BJ (cell line): Measurements from ENCODE around the gene NAGS. TPM values are rescaled to one million over a fixed set of nuclear protein-coding genes. Genes with fewer than 3 reads are reported as not detected.

Experiments used
- CTCF ChIA-PET: fragments of 350-600 bp; formaldehyde crosslinking; extraction: SDS; loops from one replicate; lab custom pipeline; 2021; ENCODE audit warnings: antibody characterized with exemption, inconsistent platforms; lab: Yijun Ruan, JAX
- POLR2A ChIA-PET: fragments of 300-600 bp; sonication (Branson Sonifier 250); formaldehyde crosslinking; extraction: SDS; loops from one replicate; lab custom pipeline; 2021; ENCODE audit warnings: antibody characterized with exemption; lab: Charles Lee
- DNase-seq: peaks from one replicate; pipeline ENCODE4 v3.0.0-alpha.2; 2011; ENCODE audit warnings: low read depth
- H3K27me3 ChIP-seq: 2 replicates; pipeline ENCODE4 v1.6.0; 2011; ENCODE audit warnings: low read length; ENCODE audit not compliant: control insufficient read depth, insufficient read depth
- H3K36me3 ChIP-seq: 2 replicates; pipeline ENCODE4 v1.5.1; 2011; ENCODE audit warnings: low read length; ENCODE audit not compliant: control insufficient read depth, insufficient read depth
- H3K4me3 ChIP-seq: 2 replicates; pipeline ENCODE4 v1.5.1; 2011; ENCODE audit warnings: low read depth, mild to moderate bottlenecking, control low read depth, low read length
- polyA plus RNA-seq: library from polyadenylated mRNA; depleted of rRNA; stranded (reverse); fragments of >200 nt; gene quantifications from 2 replicates; pipeline ENCODE4 v1.2.3, GENCODE V29; 2011
- TF ChIP-seq, protein P1 (sequence below): IDR thresholded peaks from 2 replicates; pipeline ENCODE4 v1.5.1; 2011; ENCODE audit warnings: low read depth, mild to moderate bottlenecking, control low read depth, inconsistent platforms, low read length, moderate library complexity; ENCODE audit not compliant: insufficient read depth

The NAGS gene
- polyA plus RNA-seq, 1 experiment: 1.6 TPM

DNA sequence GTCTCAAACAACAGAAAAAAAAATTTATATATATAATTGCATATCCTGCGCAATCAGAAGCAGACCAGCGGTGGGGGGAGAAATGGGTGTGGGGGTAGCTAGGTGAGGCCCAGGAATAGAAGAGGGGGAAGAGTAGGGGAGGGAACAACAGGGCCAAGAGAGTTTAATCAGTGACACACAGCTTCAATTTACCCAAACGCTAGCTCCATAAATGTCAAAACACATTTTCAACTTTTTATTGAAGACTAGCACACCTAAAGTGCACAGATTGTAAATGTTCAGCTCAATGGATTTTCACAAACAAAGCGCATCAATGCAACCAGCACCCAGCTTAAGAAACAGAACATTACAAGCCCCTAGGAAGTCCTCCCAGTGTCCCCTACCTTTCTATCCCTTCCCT lies 24.8 kb upstream of the NAGS start:
- TF ChIP-seq, protein P1, sequence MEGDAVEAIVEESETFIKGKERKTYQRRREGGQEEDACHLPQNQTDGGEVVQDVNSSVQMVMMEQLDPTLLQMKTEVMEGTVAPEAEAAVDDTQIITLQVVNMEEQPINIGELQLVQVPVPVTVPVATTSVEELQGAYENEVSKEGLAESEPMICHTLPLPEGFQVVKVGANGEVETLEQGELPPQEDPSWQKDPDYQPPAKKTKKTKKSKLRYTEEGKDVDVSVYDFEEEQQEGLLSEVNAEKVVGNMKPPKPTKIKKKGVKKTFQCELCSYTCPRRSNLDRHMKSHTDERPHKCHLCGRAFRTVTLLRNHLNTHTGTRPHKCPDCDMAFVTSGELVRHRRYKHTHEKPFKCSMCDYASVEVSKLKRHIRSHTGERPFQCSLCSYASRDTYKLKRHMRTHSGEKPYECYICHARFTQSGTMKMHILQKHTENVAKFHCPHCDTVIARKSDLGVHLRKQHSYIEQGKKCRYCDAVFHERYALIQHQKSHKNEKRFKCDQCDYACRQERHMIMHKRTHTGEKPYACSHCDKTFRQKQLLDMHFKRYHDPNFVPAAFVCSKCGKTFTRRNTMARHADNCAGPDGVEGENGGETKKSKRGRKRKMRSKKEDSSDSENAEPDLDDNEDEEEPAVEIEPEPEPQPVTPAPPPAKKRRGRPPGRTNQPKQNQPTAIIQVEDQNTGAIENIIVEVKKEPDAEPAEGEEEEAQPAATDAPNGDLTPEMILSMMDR: no peak
- Histone ChIP-seq H3K36me3 (no peaks in the 10 kb centered on the region), H3K4me3 (no peak overlapping the region), H3K27me3 (peaks cover 26% of the 10 kb centered on the region)
- ChIA-PET POLR2A (no interaction called here), CTCF (interaction anchor here (0.6 to 1.9 kb wide), 4 partner anchors 10 to 35 kb away, joined by 3 to 8 read pairs (median 5); no protein-coding TSS in a partner anchor)
- no peak for DNase-seq

DNA sequence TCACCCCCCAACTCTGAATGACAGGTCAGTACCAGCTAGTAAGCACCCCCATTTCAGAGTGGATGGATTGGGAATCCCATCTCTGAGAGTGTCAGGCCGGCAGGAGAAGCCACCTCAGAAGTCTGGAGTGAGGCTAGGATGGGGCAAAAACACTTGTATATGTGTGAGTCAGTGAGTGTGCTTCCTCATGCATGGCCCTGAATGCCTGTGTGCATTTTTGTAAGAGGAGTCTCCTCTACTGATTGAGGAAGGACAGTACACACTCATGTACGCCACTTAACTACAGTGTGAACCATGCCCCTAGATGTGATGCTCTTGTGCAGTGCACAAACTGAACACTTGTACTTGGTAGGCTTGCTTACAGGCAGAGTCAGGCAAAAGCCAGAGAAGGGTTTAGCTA lies 22.3 kb upstream of the NAGS start:
- Histone ChIP-seq H3K4me3 (no peak overlapping the region), H3K27me3 (peaks cover 21% of the 10 kb centered on the region), H3K36me3 (no peaks in the 10 kb centered on the region)
- CTCF ChIA-PET: interaction anchor here (1.4 to 4.0 kb wide), 5 partner anchors 9 to 35 kb away, joined by 4 to 28 read pairs (median 7); no protein-coding TSS in a partner anchor
- DNase-seq: no peak
- TF ChIP-seq, protein P1: no peak
- POLR2A ChIA-PET: no interaction called here

DNA sequence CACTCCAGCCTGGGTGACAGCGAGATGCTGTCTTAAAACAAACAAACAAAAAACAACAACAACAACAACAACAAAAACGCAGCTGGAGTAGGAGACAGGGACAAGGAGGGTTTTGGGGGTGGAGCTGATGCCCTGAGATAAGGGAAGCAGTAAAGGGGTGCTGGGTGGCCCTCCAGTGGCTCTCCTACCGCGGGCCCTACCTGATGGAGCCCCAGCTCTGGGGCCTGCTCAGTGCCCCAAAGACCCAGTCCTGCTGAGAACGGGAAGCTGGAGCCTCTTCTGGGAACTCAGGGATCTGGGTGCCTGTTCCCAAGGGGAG lies 21.3 kb upstream of the NAGS start:
- Histone ChIP-seq H3K4me3 (no peak overlapping the region), H3K36me3 (no peaks in the 10 kb centered on the region), H3K27me3 (peaks cover 24% of the 10 kb centered on the region)
- no peak for DNase-seq
- ChIA-PET POLR2A (no interaction called here), CTCF (interaction anchor here (1.4 to 4.0 kb wide), 8 partner anchors 8 to 105 kb away, joined by 4 to 28 read pairs (median 6); no protein-coding TSS in a partner anchor)
- TF ChIP-seq, protein P1: no peak

DNA sequence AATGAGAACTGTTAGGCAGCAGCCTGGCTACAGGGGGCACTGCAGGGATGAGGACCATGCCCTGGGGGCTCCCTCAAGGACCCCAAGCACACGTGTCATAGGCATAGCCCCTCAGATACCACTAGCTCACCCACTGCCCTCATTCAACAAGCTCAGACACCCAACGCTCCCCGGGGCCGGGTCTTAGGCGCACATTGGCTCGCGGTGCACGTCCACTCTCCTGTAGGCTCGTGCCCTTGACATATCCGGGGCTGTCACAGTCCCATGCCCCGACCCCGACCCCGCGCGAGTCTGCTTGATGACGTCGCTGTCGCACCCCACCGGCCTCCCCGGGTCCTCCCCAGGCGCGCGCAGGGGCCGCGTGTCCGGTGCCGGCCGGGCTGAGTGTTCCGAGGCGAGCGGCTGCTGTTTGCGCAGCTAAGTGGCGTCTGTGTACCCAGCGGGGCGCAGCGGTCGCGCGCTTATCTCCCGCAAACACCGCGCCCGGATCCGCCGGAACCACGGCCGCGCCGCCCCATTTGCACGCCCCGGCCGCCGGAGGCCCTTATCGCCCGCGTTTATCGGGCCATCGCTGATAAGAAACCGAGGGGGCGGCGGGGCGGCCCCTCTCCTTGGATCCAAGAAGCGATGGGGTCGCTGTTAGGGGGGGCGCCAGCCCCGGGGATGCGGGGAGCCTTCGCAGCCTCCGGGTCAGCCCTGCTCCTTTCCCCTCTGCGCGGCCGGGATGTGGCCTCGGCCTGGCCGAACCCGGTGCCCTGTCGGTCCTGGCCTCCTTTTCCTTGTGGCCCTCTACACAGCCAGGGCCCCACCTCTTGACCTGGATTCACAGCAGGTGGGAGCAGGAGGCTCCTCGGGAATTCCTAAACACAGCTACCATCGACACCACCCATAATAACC lies 20.7 kb upstream of the NAGS start:
- CTCF ChIA-PET: interaction anchor here (1.1 to 4.0 kb wide), 9 partner anchors 8 to 106 kb away, joined by 4 to 28 read pairs (median 6); partner anchors contain the start of gene MPP2
- Histone ChIP-seq H3K4me3 (peak overlapping the region; percentile 27), H3K36me3 (no peaks in the 10 kb centered on the region), H3K27me3 (peaks cover 22% of the 10 kb centered on the region)
- POLR2A ChIA-PET: no interaction called here
- DNase-seq: no peak
- TF ChIP-seq, protein P1: peak; percentile 42

DNA sequence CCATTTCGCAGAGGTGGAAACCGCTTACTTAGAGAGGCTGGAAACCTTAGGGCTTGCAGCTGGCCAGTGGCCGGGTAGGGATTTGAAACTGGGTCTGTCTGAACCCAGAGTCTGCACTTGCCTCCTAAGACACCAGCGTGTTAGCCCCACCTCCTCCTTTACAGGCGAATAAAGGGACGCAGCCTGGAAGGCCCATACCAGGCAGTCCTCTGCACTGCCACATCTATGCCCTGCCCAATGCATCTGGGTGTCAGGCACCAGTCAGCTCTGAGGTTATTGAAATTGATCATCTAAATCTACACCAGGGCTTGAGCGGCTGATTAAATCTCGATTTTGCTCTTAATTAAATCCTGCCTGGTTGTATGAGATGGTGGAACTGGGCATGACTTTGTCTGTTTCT lies 19.9 kb upstream of the NAGS start:
- TF ChIP-seq, protein P1: no peak
- DNase-seq: no peak
- Histone ChIP-seq H3K36me3 (no peaks in the 10 kb centered on the region), H3K4me3 (no peak overlapping the region), H3K27me3 (peaks cover 22% of the 10 kb centered on the region)
- ChIA-PET CTCF (interaction anchor here (1.1 to 4.0 kb wide), 7 partner anchors 10 to 106 kb away, joined by 4 to 28 read pairs (median 7); partner anchors contain the start of gene MPP2), POLR2A (no interaction called here)
